IMR-90 (cell line): ENCODE results near the gene PRKAR1B. TPM values are rescaled to one million over a fixed set of nuclear protein-coding genes. Genes with fewer than 3 reads are reported as not detected.

ENCODE experiments used
- ATAC-seq: fragments of 200-7000 bp; cut with Tn5 transposase; 2 replicates; pipeline ENCODE4 v1.9.1; 2020; ENCODE audit warnings: low read depth, mild to moderate bottlenecking, moderate library complexity
- BruUV-seq: library from RNA; stranded (reverse); fragments of 400-500 nt; replicated peaks from 2 replicates; lab custom pipeline; 2021; lab: Mats Ljungman, UMichigan
- CTCF ChIA-PET: fragments of 300-600 bp; formaldehyde crosslinking; extraction: SDS; loops from one replicate; lab custom pipeline; 2021; ENCODE audit warnings: antibody characterized with exemption; lab: Yijun Ruan, JAX
- POLR2A ChIA-PET: fragments of 300-600 bp; sonication (Branson Sonifier 250); formaldehyde crosslinking; loops from one replicate; lab custom pipeline; 2022; ENCODE audit warnings: antibody characterized with exemption; ENCODE audit not compliant: unreplicated experiment; lab: Charles Lee
- DNase-seq: peaks from one replicate; pipeline ENCODE4 v3.0.0; 2013
- H2AFZ ChIP-seq: replicated peaks from 2 replicates; pipeline ENCODE3; 2013; ENCODE audit warnings: low read length, mild to moderate bottlenecking; ENCODE audit not compliant: poor library complexity
- H2AK5ac ChIP-seq: 2 replicates; pipeline ENCODE4 v1.6.1; 2013; ENCODE audit warnings: low read depth, low read length, inconsistent platforms
- H2AK9ac ChIP-seq: replicated peaks from 2 replicates; pipeline ENCODE3; 2013; ENCODE audit warnings: mild to moderate bottlenecking, low read depth, low read length, moderate library complexity; ENCODE audit not compliant: poor library complexity
- H2BK120ac ChIP-seq: 2 replicates; pipeline ENCODE4 v1.6.1; 2013; ENCODE audit warnings: low read depth, low read length, inconsistent platforms
- H2BK15ac ChIP-seq: 3 replicates; pipeline ENCODE4 v1.6.1; 2013; ENCODE audit warnings: low read depth, low read length, inconsistent platforms
- H2BK20ac ChIP-seq: 2 replicates; pipeline ENCODE4 v1.6.1; 2013; ENCODE audit warnings: low read depth, mild to moderate bottlenecking, inconsistent platforms, low read length, moderate library complexity
- H2BK5ac ChIP-seq: 2 replicates; pipeline ENCODE4 v1.6.1; 2013; ENCODE audit warnings: mild to moderate bottlenecking, low read depth, low read length, inconsistent platforms; ENCODE audit not compliant: poor library complexity, severe bottlenecking
- H3K14ac ChIP-seq: replicated peaks from 2 replicates; pipeline ENCODE4 v1.6.1; 2013; ENCODE audit warnings: low read depth, low read length, inconsistent platforms
- H3K18ac ChIP-seq: 2 replicates; pipeline ENCODE4 v1.6.1; 2013; ENCODE audit warnings: low read depth, low read length, control low read depth
- H3K23ac ChIP-seq: 2 replicates; pipeline ENCODE4 v1.6.1; 2013; ENCODE audit warnings: low read depth, low read length, inconsistent platforms
- H3K27ac ChIP-seq: 2 replicates; pipeline ENCODE4 v1.5.1; 2013; ENCODE audit warnings: mild to moderate bottlenecking, control low read depth, low read length; ENCODE audit not compliant: insufficient read depth
- H3K27me3 ChIP-seq: 2 replicates; pipeline ENCODE4 v1.6.1; 2013; ENCODE audit warnings: low read length; ENCODE audit not compliant: control insufficient read depth, insufficient read depth
- H3K36me3 ChIP-seq: 2 replicates; pipeline ENCODE4 v1.6.1; 2013; ENCODE audit warnings: low read length, mixed read lengths; ENCODE audit not compliant: control insufficient read depth, insufficient read depth
- H3K4ac ChIP-seq: 2 replicates; pipeline ENCODE4 v1.6.1; 2013; ENCODE audit warnings: low read depth, low read length, inconsistent platforms
- H3K4me1 ChIP-seq: 2 replicates; pipeline ENCODE4 v1.6.1; 2013; ENCODE audit warnings: low read length, mixed read lengths; ENCODE audit not compliant: control insufficient read depth, insufficient read depth
- H3K4me2 ChIP-seq: 2 replicates; pipeline ENCODE4 v1.6.1; 2013; ENCODE audit warnings: low read depth, mild to moderate bottlenecking, control low read depth, low read length, moderate library complexity
- H3K4me3 ChIP-seq: 2 replicates; pipeline ENCODE4 v1.5.1; 2013; ENCODE audit warnings: low read depth, mild to moderate bottlenecking, control low read depth, low read length, moderate library complexity; ENCODE audit not compliant: insufficient read depth
- H3K56ac ChIP-seq: 2 replicates; pipeline ENCODE4 v1.6.1; 2013; ENCODE audit warnings: low read length, inconsistent platforms; ENCODE audit not compliant: insufficient read depth; ENCODE audit errors: extremely low read depth
- H3K79me1 ChIP-seq, 2 experiments: 2 replicates each; pipeline ENCODE4 v1.6.1; 2013; ENCODE audit warnings: low read length in 2 of 2, inconsistent platforms in 1 of 2, low read depth in 1 of 2
- H3K9ac ChIP-seq: 2 replicates; pipeline ENCODE4 v1.6.1; 2013; ENCODE audit warnings: low read depth, low read length, control low read depth
- H3K9me1 ChIP-seq: 2 replicates; pipeline ENCODE4 v1.6.1; 2013; ENCODE audit warnings: low read length, inconsistent platforms; ENCODE audit not compliant: insufficient read depth
- H3K9me3 ChIP-seq: 2 replicates; pipeline ENCODE4 v1.6.1; 2013; ENCODE audit warnings: low read length; ENCODE audit not compliant: control insufficient read depth, insufficient read depth
- H4K20me1 ChIP-seq: 2 replicates; pipeline ENCODE4 v1.6.1; 2013; ENCODE audit warnings: low read length, inconsistent platforms; ENCODE audit not compliant: insufficient read depth
- H4K5ac ChIP-seq: 2 replicates; pipeline ENCODE4 v1.6.1; 2013; ENCODE audit warnings: mild to moderate bottlenecking, low read depth, low read length, control low read depth
- H4K8ac ChIP-seq, 2 experiments: 2 replicates each; pipeline ENCODE4 v1.6.1; 2013; ENCODE audit warnings: low read depth in 2 of 2, low read length in 2 of 2, control low read depth in 1 of 2, inconsistent platforms in 1 of 2
- H4K91ac ChIP-seq: 2 replicates; pipeline ENCODE4 v1.6.1; 2013; ENCODE audit warnings: low read depth, low read length, inconsistent platforms; ENCODE audit not compliant: insufficient read depth
- BHLHE40 ChIP-seq: fragments of 150-350 bp; IDR thresholded peaks from 2 replicates; pipeline ENCODE4 v1.6.1; 2016; ENCODE audit warnings: mild to moderate bottlenecking, low read depth, low read length
- FOS ChIP-seq: fragments of 150-350 bp; IDR thresholded peaks from 2 replicates; pipeline ENCODE4 v1.6.1; 2016; ENCODE audit warnings: low read depth, low read length
- MAFK ChIP-seq: IDR thresholded peaks from 2 replicates; pipeline ENCODE4 v1.6.1; 2012; ENCODE audit warnings: low read depth, low read length, improper control_type of control experiment
- NFE2L2 ChIP-seq: fragments of 150-350 bp; IDR thresholded peaks from 2 replicates; pipeline ENCODE4 v1.6.1; 2016; ENCODE audit warnings: low read depth, mild to moderate bottlenecking, low read length
- SMC3 ChIP-seq: fragments of 150-350 bp; IDR thresholded peaks from 2 replicates; pipeline ENCODE4 v1.6.1; 2016; ENCODE audit warnings: low read depth, mild to moderate bottlenecking, antibody characterized with exemption, low read length, moderate library complexity
- WGBS, 2 experiments: methylation state at CpG; one replicate each; pipeline versions ENCODE4 v1.1.5 to v1.1.7; 2013; ENCODE audit warnings: missing lambda C conversion rate in 2 of 2; ENCODE audit not compliant: insufficient read length in 1 of 2; ENCODE audit errors: extremely low coverage in 2 of 2; 5-methylcytosine and 5-hydroxymethylcytosine counted together
- dilution Hi-C: fragments of 300-500 bp; cut with HindIII; formaldehyde crosslinking; loops from one replicate; pipeline ENCODE4 v1.14.3; 2018; ENCODE audit warnings: low sequenced_read_pairs; ENCODE audit not compliant: unreplicated experiment
- in situ Hi-C: fragments of 300-500 bp; cut with MboI; formaldehyde crosslinking; loops from 3 replicates; pipeline ENCODE4 v1.14.3; 2019; ENCODE audit warnings: low sequenced_read_pairs, inconsistent platforms, mixed read lengths
- intact Hi-C: fragments of 100-400 bp; cut with micrococcal nuclease; formaldehyde crosslinking; loops from 2 replicates; pipeline ENCODE4 v1.10.0; 2022
- polyA plus RNA-seq, 3 experiments: library from polyadenylated mRNA; depleted of rRNA; stranded (reverse); fragments of >200 nt; gene quantifications; 2 replicates each; pipeline ENCODE4 v1.2.3, GENCODE V29; 2012; ENCODE audit warnings: low replicate concordance in 1 of 3
- total RNA-seq: library from RNA; depleted of rRNA; stranded (reverse); fragments of >200 nt; gene quantifications from 2 replicates; pipeline ENCODE4 v1.2.3, GENCODE V29; 2012
- TF ChIP-seq, protein P1 (sequence below): fragments of 150-350 bp; IDR thresholded peaks from 2 replicates; pipeline ENCODE4 v1.6.1; 2016; ENCODE audit warnings: low read depth, mild to moderate bottlenecking, low read length, moderate library complexity, borderline replicate concordance

Gene PRKAR1B
- total and polyA plus RNA-seq, 2 of the 4 experiments (the other 2 are of a cell fraction), result 15.2 to 20.2 TPM

DNA sequence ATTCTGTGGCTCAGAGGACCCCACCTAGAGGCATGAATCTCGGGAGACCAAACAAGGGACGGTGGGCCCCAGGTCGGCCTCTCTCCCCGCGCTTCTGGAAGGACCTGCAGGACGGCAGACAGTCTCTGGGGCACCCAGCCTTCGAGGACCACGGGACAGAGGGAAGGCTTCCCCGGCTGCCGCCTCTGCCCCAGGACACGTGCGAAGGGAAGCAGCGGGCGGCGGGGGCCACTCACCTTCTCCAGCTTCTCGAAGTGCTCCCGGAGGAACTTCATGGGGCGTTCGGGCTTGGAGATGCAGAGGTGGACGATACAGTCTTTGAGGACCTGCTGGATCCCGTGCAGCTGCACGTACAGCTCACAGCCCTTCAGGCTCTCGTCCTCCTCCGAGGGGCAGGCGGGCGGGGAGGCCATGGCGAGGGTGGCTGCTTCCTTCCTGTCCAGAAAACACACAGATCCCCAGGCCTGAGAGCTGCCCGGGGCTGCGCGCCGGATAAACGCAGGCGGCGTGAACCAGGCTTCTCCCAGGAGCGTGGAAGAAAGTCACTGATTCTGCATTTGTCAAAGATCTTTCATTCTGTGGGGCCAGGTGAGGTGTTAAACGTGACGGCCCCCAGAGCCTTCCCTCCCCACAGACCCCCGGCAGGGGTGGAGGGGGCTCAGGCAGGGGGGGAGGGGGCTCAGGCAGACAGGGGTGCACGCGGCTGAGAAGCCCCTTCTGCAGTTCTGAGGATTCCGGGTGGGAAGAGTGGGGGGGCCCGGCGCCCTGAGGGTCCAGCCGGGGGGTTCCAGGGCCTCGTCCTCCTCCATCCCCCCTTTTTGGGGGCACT, 15.8 kb downstream of the PRKAR1B start:
- H3K9ac ChIP-seq, result no peak overlapping the region
- no peak for ATAC-seq
- H3K36me3 ChIP-seq, result 0 out of 2 replicates have a peak, but pooled peaks cover 1% of the 10 kb centered on the region
- H3K4me3 ChIP-seq, result peak overlapping the region; percentile 52
- no peak overlapping the region for H2AK5ac ChIP-seq
- intact Hi-C loops, result no loop called here
- H3K14ac ChIP-seq, result no peak overlapping the region
- ChIA-PET CTCF (no interaction called here), POLR2A (no interaction called here)
- H3K9me1 ChIP-seq, result no peaks in the 10 kb centered on the region; the same call in 1 of the 2 replicates
- no peak overlapping the region for H4K8ac ChIP-seq
- H3K56ac ChIP-seq, result no peak overlapping the region
- no peaks in the 10 kb centered on the region for H3K9me3 ChIP-seq
- H2BK15ac ChIP-seq, result no peak overlapping the region
- no peak overlapping the region for H2BK20ac ChIP-seq
- H3K18ac ChIP-seq, result no peak overlapping the region
- in situ Hi-C loops, result no loop called here
- no peaks in the 10 kb centered on the region for H3K79me1 ChIP-seq
- peaks cover 5% of the 10 kb centered on the region; the same call in 1 of the 2 replicates for H4K20me1 ChIP-seq
- no peak for DNase-seq
- no TSS peak for BruUV-seq
- H3K23ac ChIP-seq, result no peak overlapping the region
- H2BK120ac ChIP-seq, result no peak overlapping the region
- dilution Hi-C loops, result no loop called here
- H3K27ac ChIP-seq, result no peak overlapping the region
- H2AK9ac ChIP-seq, result peak overlapping the region; percentile 16
- H3K4me2 ChIP-seq, result peak overlapping the region; percentile 42; the same call in 1 of the 2 replicates
- peak overlapping the region; percentile 70 for H2AFZ ChIP-seq
- peaks cover 3% of the 10 kb centered on the region; the same call in 1 of the 2 replicates for H3K4me1 ChIP-seq
- H4K91ac ChIP-seq, result no peak overlapping the region
- 78% methylated on average over 4 of the region's 45 CpGs; no CpG with 5 or more reads in 1 of the 2 experiments for WGBS, 2 experiments
- H3K4ac ChIP-seq, result no peak overlapping the region
- TF ChIP-seq, protein P1, sequence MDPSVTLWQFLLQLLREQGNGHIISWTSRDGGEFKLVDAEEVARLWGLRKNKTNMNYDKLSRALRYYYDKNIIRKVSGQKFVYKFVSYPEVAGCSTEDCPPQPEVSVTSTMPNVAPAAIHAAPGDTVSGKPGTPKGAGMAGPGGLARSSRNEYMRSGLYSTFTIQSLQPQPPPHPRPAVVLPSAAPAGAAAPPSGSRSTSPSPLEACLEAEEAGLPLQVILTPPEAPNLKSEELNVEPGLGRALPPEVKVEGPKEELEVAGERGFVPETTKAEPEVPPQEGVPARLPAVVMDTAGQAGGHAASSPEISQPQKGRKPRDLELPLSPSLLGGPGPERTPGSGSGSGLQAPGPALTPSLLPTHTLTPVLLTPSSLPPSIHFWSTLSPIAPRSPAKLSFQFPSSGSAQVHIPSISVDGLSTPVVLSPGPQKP, result no peak
- TF ChIP-seq NFE2L2 (no peak), BHLHE40 (no peak), SMC3 (no peak), MAFK (no peak), FOS (no peak)
- peaks cover 4% of the 10 kb centered on the region; the same call in 1 of the 2 replicates for H3K27me3 ChIP-seq
- no peak overlapping the region for H2BK5ac ChIP-seq
- no peak overlapping the region; the same call in 1 of the 2 replicates for H4K5ac ChIP-seq
